ENCODE measurements around the gene EVI2A.

DNA sequence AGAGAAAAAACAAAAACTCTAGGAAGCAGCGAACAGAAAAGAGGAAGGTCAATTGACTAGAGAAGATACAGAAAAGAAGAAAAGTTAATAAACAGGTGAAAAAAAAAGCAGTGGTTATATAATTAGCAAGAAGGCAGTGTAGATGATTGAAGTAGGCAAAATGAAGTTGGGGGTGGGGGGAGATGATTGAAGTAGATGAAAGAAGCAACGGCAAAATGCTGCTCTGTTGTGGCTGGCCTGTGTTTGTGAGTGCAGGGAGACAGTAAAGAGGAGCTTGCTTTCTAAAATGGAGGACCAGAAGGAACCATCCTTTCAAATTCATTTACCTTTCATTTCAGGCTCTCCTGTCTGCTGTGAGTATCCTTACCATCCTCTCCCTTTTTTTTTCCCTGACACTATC lies 11.2 kb downstream of the EVI2A start:
- TF ChIP-seq CTCF (IDR thresholded peaks at IDR 0.05 in 2 of 3, conservative IDR thresholded peaks at IDR 0.05 in 1 of 3; ENCODE audit: control insufficient read depth in 2 of 3, extremely low read depth in 1 of 3, insufficient read depth in 1 of 3, low read depth in 3 of 3, low read length in 3 of 3), result no peak
- no peak for TF ChIP-seq CEBPB (IDR thresholded peaks at IDR 0.05; ENCODE audit: borderline replicate concordance in 1 of 2, low read depth in 2 of 2, low read length in 2 of 2)
- TF ChIP-seq SIN3A (IDR thresholded peaks at IDR 0.05; ENCODE audit: low read depth, low read length), result no peak
- TF ChIP-seq CREB1 (IDR thresholded peaks at IDR 0.05; ENCODE audit: low read depth), result no peak
- TF ChIP-seq NFYA (IDR thresholded peaks at IDR 0.05; ENCODE audit: borderline replicate concordance, low read depth, low read length), result no peak
- TF ChIP-seq TAF1 (IDR thresholded peaks at IDR 0.05; ENCODE audit: borderline replicate concordance, low read depth, low read length), result peak; percentile 47; the same call in 1 of the 2 replicates
- no peak for TF ChIP-seq IKZF1 (conservative IDR thresholded peaks at IDR 0.05)
- TF ChIP-seq BCLAF1 (IDR thresholded peaks at IDR 0.05), result no peak
- TF ChIP-seq ZBTB33 (IDR thresholded peaks at IDR 0.05), result no peak
- TF ChIP-seq GATAD2B (conservative IDR thresholded peaks at IDR 0.05; ENCODE audit: low read depth), result no peak
- TF ChIP-seq ZNF384 (IDR thresholded peaks at IDR 0.05; ENCODE audit: borderline replicate concordance, low read depth, low read length), result no peak
- TF ChIP-seq, protein P1, sequence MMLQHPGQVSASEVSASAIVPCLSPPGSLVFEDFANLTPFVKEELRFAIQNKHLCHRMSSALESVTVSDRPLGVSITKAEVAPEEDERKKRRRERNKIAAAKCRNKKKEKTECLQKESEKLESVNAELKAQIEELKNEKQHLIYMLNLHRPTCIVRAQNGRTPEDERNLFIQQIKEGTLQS (IDR thresholded peaks at IDR 0.05; ENCODE audit: borderline replicate concordance, extremely low read depth, low read depth, low read length), result no peak

All from GM12878 (cell line).